ENCODE results near the gene HYLS1.

HYLS1 gene

GRCh38 chr11:125921042-125921441 is 33.6 kb downstream of the HYLS1 start:
- H3K27ac ChIP-seq = no peak overlapping the region
- TF ChIP-seq ZFX (IDR thresholded peaks at IDR 0.05; ENCODE audit: borderline replicate concordance) (no peak), CTCF (IDR thresholded peaks at IDR 0.05) (no peak)

GRCh38 chr11:125922156-125922555 is 34.7 kb downstream of the HYLS1 start:
- H3K27ac ChIP-seq = no peak overlapping the region
- no peak for TF ChIP-seq ZFX (IDR thresholded peaks at IDR 0.05; ENCODE audit: borderline replicate concordance)
- TF ChIP-seq CTCF (IDR thresholded peaks at IDR 0.05) = no peak

GRCh38 chr11:125923012-125923579 is 35.6 kb downstream of the HYLS1 start:
- H3K27ac ChIP-seq = no peak overlapping the region
- TF ChIP-seq ZFX (IDR thresholded peaks at IDR 0.05; ENCODE audit: borderline replicate concordance) (no peak), CTCF (IDR thresholded peaks at IDR 0.05) (peak; percentile 88)

GRCh38 chr11:125923633-125924032 is 36.2 kb downstream of the HYLS1 start:
- no peak for TF ChIP-seq CTCF (IDR thresholded peaks at IDR 0.05)
- no peak for TF ChIP-seq ZFX (IDR thresholded peaks at IDR 0.05; ENCODE audit: borderline replicate concordance)

GRCh38 chr11:125924384-125925007 is 37.0 kb downstream of the HYLS1 start:
- no peak for TF ChIP-seq ZFX (IDR thresholded peaks at IDR 0.05; ENCODE audit: borderline replicate concordance)
- TF ChIP-seq CTCF (IDR thresholded peaks at IDR 0.05) = no peak
- no peak overlapping the region for H3K27ac ChIP-seq

More at GRCh38 chr11:125923633-125924032, 36.2 kb downstream of the HYLS1 start:
- no peak overlapping the region for H3K27ac ChIP-seq

GRCh38 chr11:125925247-125925740 is 37.8 kb downstream of the HYLS1 start:
- H3K27ac ChIP-seq = no peak overlapping the region
- no peak for TF ChIP-seq CTCF (IDR thresholded peaks at IDR 0.05)
- no peak for TF ChIP-seq ZFX (IDR thresholded peaks at IDR 0.05; ENCODE audit: borderline replicate concordance)

- H3K27ac ChIP-seq = no peak overlapping the region
- no peak for TF ChIP-seq CTCF (IDR thresholded peaks at IDR 0.05)
- TF ChIP-seq ZFX (IDR thresholded peaks at IDR 0.05; ENCODE audit: borderline replicate concordance) = no peak
These were observed 38.3 kb downstream of the HYLS1 start for GRCh38 chr11:125925804-125926203.

Measured in 22Rv1 (cell line).